Gastroesophageal sphincter (tissue), 3 donors: ENCODE results near the gene GOLGA8A.

Experiments used
- EP300 ChIP-seq: sonication (generic); formaldehyde crosslinking; IDR thresholded peaks from one replicate; pipeline ENCODE4 v1.6.1; 2017; ENCODE audit warnings: antibody characterized with exemption, mild to moderate bottlenecking
- POLR2A ChIP-seq, 2 donors: fragments of 450-650 bp; IDR thresholded peaks; one replicate each; pipeline ENCODE4 v1.6.1; 2017; ENCODE audit warnings: antibody characterized with exemption in 2 of 2, mild to moderate bottlenecking in 2 of 2, moderate library complexity in 1 of 2
- TF ChIP-seq, protein P1 (sequence below), 4 experiments: fragments of 200-600 bp in 2 of 4; fragments of 450-650 bp in 2 of 4; sonication (generic) in 1 of 4; IDR thresholded peaks; one replicate each; pipeline ENCODE4 v1.5.1; 2017 to 2019; ENCODE audit warnings: antibody characterized with exemption in 4 of 4, mild to moderate bottlenecking in 2 of 4, moderate library complexity in 2 of 4

DNA sequence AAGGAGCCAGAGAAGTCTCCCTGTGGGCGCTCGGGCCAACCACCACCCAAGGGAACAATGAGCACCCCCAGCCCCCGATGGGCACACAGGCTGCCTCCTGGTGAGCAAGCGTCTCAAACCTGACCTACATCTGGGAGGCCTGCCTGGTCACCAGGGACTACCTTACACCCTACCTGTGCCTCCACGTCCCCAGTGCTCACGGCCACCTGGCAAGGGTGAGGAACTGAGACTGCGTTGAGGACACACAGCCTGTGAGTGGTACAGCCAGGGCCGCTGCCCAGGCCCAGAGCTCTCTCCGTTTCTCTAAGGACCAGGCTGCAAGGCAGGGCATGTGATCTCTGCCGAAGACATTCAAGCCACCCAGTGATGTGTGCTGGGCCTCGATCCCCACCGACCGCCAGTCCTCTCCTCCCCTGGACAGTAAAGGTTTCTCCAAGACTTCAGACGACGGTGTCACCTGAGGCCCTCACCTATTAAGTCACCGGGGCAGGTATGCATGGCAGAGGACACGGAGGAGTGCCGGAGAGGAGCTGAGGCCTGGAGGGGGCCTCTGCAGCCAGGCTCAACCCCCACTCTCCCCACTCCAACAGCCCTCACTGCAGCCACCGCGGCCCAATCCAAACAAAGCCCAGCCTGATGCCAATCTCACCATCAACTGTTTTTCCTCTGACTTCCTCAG, 2.8 kb downstream of the GOLGA8A start:
- TF ChIP-seq, protein P1, sequence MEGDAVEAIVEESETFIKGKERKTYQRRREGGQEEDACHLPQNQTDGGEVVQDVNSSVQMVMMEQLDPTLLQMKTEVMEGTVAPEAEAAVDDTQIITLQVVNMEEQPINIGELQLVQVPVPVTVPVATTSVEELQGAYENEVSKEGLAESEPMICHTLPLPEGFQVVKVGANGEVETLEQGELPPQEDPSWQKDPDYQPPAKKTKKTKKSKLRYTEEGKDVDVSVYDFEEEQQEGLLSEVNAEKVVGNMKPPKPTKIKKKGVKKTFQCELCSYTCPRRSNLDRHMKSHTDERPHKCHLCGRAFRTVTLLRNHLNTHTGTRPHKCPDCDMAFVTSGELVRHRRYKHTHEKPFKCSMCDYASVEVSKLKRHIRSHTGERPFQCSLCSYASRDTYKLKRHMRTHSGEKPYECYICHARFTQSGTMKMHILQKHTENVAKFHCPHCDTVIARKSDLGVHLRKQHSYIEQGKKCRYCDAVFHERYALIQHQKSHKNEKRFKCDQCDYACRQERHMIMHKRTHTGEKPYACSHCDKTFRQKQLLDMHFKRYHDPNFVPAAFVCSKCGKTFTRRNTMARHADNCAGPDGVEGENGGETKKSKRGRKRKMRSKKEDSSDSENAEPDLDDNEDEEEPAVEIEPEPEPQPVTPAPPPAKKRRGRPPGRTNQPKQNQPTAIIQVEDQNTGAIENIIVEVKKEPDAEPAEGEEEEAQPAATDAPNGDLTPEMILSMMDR (IDR thresholded peaks at IDR 0.05) = no peak
- TF ChIP-seq POLR2A (IDR thresholded peaks at IDR 0.05) (no peak), EP300 (no peak)
